HG03558 (cell line): ENCODE results near the gene TRIM9.
A peak's percentile ranks its signal among the peaks of the same experiment; 100 is the strongest.
"Not testable (repeated sequence)": the region's sequence is repeated elsewhere in the genome, so short reads cannot be mapped to it uniquely, and the experiment has no call there.

Source experiments
- ATAC-seq: cut with Tn5 transposase; IDR thresholded peaks from one replicate; pipeline ENCODE4 v1.9.1; 2021; ENCODE audit warnings: moderate number of reproducible peaks; ENCODE audit not compliant: unreplicated experiment; ENCODE audit errors: extremely low read depth

The TRIM9 gene

DNA sequence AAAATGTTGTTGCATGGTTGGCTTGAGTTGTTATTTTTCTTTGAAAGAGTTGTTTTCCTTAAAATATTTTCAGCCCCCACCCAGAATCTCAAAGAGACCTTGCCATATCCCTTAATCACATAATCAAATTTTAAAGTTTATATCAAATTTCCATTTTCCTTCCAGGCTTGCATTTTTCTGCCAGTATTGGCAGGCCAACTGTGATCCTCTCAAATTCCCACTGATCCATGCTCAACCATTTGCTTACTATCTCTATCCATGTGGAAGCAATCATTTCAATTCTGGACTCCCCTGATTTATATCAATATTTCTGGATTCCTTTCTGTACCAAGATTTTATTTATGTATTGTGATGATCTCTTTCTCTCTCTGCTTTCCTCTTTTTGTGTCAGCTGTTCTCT is 86.5 kb downstream of the TRIM9 start:
- ATAC-seq = no peak

DNA sequence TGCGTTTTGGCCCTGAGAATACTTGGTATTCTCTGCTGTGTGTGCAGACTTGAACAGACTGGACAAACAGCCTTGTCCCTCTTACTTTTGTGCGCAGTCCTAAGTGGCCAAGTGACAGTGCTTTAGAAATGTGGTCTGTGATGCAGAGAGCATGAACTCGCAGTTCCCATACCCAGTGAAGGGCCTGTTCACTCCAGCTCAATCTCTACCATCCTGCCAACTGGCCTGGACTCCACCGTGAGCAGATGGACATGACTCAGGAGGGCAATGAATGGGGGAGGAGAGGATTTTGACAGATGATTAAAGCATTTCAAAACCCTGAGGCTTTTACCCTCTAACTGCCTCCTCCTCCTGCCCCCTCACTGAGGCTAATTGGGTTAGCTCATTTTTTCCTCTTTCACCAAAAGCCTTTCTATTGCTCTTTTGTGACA is 88.1 kb downstream of the TRIM9 start:
- no peak for ATAC-seq

DNA sequence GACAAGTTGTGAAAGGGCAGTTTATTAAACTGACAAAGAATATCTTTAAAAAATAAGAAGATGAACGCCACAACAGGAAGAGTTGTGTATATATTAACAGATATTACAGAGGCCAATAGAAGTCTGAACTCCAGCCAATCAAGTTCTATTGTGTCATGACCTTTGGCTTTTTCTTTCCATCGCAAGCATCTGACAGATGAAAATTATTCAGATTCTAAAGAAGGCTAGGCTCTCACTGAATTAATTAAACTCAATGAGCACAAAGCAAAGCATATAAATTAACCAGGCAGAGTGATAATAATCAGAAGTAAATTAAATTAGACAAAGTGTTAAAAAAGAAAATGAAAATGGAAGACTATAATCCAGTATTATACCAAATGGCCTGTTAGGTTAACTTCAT is 88.6 kb downstream of the TRIM9 start:
- no peak for ATAC-seq

DNA sequence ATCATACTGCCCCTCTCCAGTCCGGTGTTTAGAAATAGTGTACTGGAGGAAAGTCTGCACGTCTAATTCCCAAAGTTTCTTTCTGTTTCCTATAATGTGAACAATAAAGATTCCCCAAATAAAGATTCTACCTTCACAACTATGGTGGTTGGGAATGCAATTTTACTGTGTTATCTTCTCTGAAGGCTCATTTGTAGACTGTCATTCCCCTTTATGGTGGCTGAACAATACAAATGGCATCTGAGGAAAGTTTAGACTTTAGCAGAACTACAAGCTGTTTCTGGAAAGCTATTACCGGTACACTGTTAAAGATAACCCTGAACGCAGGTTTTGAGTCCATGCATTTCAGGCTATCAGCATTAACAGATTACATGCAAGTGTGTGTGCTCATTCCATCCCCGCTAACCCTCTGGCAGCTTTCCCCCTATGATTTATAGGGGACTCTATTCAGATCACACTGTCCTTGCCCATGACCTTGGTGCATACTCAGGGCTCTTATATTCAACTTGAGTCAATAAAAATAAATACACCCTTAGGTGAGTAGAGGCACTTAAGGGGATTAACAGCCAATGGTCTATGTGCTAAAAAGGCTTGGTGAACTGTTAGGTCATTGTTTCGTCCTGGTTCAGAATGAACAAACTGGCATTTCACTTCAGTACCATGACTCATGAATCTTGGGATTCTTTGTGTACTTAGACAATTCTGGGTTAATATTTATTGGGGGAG is 89.9 kb downstream of the TRIM9 start:
- no peak for ATAC-seq

DNA sequence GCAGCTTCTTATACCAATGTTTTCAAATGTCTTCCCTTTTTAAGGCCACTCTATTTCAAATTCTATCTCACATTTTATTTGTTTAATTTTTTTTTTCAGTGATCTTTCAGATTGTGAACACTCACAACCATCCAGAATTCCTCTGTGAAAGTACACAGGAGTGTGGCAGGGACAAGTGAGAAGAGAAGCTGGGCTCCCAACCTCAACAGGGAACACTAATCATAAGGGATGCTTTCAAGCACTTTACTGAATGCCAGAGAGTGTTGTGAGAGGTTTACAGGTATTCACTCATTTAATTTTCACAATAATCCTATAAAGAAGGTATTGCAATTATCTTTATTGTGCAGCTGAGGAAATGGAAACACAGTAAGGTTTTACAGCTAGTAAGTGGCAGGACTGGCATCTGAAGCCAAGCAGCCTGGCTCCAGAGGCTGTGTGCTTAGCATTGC is 90.5 kb downstream of the TRIM9 start:
- ATAC-seq = no peak

DNA sequence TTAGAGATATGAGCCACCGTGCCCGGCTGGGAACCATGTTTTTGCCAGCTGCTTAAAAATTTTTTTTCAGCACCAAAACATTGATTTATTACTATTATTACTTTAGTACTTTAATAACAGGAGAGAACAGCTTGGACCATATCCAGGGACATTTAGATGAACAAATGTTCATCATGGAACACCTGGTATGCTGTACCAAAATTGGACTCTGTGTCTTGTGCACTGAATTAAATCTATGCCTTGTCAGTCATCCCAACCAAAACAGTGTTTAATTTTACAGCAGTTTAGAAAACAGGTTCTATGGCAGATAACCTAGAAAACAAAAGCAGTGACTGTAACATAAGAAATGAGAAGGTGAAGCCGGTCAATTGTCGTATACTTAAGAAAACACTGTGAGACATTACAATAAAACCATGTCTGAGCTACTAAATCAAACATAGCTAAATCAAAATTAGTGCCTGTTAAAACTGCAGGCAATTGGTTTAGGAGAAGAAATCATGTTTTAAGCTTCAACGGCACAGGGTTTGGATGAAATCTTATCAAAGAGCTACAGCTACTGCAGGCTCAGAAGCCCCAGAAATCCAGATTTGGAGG is 92.4 kb downstream of the TRIM9 start:
- ATAC-seq = no peak

DNA sequence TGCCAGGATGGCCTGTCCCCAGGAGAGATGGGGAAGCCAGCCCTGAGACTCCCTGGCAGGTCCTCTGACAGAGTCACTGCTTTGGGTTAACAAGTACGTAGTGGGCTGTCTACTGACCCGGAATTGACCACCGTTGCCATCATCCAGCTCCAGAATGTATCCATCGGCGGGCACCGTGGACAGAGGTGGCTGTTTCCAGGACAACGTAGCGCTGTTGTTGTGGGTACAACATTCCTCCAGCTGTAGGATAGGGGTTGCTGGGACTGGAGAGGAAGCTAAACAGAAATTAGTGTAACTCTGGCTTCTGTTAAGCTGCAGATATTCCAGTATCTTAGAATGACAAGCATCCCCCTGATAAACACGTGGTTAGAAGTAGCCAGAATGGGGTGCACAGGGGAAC is 94.3 kb downstream of the TRIM9 start:
- no peak for ATAC-seq

DNA sequence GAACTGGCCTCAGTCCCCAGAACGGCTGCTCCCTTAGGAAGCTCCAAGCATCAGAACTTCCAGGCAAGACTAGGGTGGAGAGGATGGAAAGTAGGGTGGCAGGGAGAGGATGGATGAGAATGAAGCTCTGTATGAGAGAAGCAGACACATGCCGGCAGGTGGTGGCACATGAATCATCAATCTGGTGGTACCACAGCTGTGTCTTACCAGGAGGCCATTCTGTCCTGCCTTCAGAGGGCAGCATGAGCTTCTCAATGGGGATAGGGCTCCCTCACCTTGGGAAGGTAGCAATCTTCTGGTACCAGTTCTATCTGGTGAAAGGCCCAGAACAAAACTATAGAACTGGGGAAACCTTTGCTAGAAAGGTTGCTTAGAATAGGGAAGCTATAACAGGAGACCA is 95.2 kb downstream of the TRIM9 start:
- no peak for ATAC-seq

DNA sequence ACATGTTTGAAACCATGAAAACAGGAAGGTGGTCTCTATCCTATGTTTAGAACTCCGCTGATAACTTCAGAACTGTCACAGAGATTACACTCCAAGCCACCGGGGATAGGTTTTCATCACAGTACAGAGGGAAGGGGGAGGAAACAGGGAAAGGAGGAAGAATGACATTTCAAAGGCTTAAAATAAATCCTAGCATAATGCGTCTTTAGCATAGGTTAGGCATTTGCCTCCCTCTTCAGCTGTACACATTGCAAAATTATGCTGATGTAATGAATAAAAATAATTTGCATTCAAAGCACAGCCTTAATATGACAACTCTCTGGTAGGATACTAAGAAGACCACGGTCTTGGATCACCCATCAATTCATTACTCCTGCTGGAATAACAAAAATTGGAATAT is 96.3 kb downstream of the TRIM9 start:
- no peak for ATAC-seq

DNA sequence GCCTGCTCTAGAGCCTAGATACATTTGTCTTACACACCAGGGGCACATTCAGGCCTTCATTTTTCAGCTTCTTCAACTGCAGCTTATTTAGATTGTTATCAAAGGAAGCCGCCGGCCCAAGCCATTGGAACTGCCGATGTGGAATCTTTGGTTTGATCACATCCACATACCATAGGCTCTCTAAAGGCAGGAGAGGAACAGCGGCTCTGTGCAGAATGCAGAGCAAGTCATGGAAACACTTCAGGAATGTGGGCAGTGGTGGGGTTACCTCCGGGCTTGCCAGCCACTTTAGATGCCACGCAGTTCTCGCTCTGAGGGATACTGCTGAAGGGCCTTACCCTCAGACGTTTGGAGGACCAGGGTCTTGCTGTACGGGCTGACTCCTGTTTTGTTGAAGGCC is 97.2 kb downstream of the TRIM9 start:
- no peak for ATAC-seq

DNA sequence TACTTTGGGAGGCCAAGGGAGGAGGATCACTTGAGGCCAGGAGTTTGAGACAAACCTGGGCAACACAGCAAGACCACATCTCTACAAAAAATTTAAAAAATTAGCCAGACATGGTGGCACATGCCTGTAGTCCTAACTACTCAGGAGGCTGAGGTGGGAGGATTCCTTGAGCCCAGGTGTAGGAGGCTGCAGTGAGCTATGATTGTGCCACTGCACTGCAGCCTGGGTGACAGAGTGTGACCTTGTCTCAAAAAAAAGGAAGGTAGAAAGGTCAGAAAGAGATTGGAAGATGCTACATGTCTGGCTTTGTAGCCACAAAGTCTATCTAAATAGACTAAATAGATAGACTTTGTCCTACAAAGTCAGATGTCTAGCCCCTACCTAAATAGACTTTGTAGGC is 100.7 kb downstream of the TRIM9 start:
- ATAC-seq = not testable (repeated sequence)

DNA sequence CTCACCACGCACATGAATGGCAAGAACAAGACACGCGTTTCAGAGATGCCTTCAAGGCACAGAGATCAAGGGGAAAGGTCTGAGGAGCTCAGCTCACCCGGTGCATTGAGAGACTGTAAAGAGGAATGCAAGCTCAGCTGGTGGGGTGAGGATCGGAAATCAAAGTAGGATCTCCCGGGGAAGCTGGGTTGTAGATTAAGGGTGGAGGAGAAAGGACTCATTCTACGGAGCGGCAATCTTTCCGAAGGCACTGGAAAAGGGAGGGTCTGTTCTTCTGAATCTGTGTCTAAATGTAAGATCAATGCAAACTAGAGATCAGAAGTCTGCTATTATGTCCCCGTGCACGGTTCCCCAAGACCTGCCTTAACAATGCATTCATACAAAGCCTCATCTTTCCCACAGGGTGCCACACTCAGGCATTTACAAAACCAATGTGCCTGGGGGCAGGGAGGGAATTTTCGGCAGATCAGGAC is 109.0 kb downstream of the TRIM9 start:
- ATAC-seq = no peak

DNA sequence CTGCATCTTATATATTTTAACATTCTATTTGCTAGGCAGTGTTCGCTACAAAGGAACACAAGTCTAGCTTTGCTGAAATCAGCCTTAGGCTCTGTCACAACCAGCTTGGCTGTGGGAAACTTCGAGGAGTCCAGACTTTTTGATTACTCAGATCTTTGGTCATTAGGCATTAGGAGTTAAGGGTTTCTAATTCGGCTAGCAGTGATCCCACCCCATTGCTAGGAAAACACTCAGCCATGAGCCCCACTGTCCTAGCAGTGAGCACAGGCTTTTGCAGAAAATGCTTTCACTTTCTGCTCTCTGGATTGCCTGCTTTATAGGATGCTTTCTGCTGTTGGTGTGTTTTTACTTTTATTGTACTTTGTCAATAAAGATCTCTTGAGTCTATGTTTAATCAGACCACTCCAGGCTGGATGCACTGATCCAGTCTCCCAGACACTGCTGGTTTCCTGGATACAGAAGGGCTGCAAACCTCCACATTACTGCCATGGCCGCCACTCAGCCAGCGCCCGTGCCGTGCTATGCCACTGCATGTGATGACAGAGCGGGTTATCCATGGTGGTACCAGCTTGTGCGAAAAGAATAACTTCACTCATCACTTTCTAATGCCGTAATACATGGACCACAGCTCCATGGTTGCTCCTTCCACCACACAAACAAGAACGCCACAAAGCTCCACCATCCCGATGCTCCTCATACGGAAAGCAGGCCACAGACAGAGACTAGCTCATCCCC is 109.6 kb downstream of the TRIM9 start:
- no peak for ATAC-seq

DNA sequence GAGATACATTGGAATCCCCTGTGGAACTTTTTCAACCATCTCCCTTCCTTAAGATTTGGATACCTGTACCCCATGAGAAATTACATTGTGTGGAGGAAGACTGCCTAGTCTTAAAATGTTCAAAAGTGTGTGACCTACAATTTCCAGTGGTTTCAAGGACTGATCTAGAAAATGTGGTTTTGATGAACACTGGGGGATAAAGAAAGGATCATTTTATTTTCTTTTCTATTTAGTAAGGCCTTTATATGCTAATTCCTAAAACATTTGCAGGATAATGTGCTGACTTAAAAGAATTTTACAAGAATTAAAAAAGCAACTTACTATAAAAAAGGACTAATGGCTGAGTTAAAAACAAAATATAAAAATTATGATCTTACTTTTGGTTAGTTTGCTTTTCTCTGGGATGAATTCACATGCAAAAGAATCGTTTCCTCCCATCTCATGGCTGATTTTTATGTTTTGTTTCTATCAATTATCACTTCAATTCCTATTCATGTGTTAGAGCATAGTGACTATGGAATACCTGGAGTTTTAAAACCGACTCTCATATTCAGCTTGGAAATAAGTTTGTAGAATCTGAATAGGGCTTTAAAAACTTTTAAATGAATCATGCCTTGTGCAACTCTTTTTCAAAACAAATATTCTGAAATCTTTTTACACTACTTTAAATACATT is 110.7 kb downstream of the TRIM9 start:
- ATAC-seq = no peak

DNA sequence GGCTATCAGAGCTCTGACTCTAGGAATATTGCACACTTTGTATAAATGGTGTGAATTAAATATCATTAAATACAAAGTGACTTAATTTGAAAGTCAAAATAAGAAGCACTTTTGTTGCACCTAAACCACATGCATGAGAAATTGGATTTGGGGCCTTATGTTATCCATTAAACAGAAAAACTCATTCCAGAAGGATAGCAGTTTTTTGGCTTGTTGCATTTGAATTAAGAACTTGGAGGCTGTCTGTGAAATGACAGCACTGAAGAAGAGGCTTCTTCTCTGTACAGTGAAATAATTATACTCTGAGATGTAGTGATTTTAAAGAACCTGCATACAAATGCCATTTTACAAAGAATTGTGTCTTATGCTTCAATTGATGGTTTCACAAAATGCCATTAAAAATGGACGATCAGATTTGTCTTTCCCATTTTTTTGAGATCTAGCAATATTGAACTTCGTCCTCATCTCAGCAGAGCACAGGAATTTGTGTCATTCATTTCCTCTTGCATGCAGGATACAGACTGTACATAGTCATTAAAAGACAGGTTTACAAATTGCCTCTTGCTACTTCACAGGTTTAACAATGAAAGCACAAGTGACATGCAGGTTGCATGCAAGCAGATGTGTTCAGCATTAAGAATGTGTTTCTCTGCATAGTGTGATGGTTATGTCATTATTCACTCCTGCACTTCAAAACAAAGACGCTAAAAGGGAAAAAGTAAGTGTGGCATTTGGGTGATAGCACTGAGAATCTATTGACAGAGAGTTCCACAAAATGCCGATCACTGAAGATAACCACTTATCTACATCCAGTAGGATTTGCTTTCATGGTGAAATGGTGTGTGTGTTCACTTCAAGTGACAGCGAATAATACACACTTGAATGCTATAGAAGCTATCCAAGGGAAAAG is 114.7 kb downstream of the TRIM9 start:
- ATAC-seq = no peak

DNA sequence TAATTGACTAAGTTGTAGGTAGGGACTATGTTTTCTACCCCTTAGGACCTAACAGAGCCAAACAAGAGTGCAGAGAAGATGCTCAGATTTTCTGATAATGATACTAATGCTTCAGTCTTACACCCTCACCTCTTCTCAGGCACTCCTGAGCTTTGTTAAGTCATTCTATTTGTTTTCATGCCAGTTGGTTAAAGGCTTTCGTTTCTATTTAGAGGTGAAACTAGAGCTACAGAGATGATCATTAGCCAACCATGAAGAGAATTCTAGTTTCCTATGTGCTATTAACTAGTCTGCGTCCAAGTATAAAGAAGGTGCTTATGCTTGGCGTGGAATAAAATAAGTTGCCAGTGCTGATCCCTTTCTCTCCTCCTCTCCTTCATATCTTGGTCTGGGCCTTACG is 116.0 kb downstream of the TRIM9 start:
- ATAC-seq = peak; percentile 85

DNA sequence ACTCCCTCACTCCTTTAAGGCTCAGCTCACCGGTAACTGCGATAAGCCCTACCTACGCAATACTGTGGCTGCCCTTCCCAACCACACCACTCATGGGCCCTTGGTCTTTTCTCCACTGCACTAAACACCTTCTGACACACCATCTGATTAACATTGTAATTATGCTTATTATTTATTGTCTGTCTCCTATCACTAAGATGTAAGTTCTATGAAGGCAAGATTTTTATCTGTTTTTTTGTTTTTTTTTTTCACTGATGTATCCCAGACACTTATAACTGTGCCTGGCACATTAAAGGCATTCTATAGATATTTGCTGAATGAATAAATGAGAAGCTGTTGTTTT is 116.4 kb downstream of the TRIM9 start:
- ATAC-seq = no peak

DNA sequence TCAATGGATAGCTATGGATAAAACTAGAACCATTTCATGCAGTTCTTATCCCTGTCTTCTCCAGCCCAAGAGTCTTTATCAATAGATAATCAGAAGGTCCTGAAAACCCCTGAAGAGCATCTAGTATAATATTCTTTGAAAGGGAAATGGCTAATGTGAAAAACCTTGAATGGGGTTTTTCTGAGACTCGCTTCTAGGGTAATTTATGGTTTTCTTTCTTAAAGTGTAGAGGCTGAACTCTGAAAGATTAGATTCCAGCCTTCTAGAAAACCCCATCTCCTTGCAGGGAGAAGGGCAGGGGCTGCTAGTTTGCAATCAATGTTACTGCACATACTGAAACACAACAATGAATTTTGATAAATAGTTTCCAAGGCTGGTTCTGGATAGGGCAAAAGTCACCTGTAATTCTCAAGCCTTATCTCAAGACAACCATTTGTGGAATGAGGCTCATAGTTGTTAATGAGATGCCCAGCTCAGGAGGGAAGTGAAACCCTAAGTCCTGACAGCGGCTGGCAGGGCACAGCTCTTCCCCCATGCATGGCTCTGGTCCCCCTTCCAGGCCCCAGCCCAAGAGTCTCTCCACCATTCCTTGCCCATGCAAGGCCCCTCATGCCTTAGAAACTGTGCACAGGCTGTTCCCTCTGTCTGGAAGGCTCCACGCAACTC is 116.9 kb downstream of the TRIM9 start:
- ATAC-seq = peak; percentile 43

DNA sequence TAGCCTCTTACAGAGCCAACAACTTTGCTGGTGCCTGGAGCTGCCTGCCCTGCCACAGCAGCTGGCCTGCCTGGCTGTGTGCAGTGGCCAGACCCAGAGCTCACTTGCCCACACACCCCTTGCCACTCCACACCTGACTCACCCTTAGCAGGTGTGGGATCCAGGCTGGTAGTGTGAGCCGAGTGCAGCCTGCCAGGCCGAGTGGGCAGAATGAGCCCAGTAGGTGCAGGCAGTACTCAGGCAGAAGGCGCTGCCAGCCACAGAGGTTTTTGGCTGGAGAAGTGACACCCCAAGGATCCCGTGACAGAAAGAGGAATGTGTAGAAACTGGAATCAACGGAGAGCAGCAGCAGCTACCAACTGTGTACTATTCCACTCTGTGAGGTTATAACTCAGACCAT is 120.8 kb downstream of the TRIM9 start:
- no peak for ATAC-seq
